HS-5 (cell line): Measurements from ENCODE around the gene SNAI3.

Source experiments
- DNase-seq: peaks from one replicate; pipeline ENCODE4 v3.0.0-alpha.2; 2012; ENCODE audit warnings: low read depth

The SNAI3 gene

GRCh38 chr16:88721815-88722755, 35.8 kb upstream of the SNAI3 start:
- no peak for DNase-seq

DNA sequence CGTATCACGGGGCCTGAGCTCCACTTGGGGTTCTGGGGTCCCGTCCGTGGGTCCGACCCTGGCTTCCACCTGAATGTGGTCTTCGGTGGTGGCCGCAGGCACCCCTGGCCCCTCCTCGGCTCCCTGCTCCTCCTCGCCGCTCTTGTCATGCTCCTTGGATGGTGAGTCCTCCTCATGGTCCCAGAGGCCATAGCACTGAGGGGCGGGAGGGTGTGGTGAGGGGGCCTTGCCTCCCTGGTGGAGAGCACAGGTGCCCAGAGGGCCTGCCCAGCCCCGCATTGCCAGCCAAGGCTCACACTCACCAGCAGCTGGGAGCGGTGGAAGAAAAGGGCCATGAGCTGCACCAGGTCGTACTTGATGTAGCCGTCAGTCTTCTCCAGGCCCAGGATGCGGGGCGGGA, 34.9 kb upstream of the SNAI3 start:
- DNase-seq, result no peak

DNA sequence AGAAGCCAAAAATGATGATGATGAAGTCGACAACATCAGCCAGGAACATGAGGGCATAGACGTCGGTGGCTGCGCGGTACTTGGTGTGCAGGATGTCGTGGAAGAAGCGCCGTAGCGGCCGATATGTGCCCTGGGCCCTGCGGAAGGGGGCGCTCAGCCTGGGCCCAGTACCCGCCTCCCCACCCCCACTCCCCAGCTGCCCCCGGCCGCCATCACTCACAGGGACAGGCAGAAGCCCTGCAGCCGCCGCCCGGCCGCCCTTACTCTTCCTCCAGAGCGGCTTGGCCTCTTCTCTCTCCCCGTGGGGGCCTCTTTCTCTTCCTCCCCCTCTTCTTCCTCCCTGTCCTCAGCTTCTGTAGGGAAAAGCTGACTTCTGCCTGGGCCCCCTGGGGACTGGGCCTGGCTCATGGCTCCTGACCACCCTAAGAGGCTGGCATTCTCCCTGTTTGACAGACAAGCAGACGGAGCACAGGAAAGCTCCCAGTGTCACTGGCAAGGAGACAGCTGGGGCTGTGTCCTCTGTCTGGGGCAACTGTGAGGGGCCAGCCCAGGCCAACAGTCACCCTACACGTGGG, 34.2 kb upstream of the SNAI3 start:
- DNase-seq, result no peak

DNA sequence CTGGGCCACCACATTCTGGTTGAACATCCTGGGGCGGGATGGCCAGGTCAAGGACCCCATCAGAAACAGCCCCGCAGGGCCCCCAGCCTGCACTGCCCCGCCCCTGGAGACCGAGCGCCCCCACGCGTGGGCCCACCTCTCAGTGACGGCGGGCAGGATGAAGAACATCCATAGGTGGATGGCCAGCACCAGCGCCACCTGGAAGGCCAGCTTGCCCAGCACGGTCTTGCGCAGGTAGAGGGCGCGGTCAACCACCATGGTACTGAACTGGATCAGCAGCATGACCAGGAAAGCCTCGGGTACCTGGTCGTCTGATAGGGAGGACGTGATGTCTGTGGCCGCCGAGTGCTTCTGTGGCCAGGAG, 33.6 kb upstream of the SNAI3 start:
- no peak for DNase-seq

DNA sequence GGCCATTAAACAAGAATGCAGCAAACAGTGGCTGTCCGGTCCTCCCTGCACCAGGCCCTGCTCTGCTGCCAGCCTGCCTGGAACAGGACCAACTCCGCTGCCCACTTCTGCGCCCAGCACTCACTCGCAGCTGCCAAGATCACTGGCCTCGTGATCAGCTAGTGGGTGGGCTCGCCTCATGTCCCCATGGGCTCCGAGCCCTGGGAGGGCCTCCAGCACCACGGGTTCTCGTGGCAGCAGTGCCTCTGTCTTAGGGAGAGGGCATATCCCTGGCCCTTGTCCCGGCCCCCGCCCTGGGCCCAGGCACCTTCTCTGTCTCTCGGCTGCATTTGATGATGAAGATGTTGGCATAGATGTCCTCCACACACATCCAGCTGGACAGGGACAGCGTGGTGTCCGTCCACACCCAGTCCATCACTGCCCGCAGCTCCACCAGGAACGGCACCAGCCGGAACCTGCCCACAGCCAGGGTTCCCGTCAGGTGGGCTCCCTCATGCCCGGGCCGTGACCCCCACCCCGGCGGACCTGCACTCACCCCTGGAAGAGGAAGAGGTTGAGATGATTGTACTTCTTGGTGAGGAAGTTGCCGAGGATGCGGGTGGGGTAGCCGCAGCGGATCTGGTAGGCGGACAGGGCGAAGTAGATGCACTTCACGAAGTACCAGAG, 33.1 kb upstream of the SNAI3 start:
- DNase-seq, result no peak

DNA sequence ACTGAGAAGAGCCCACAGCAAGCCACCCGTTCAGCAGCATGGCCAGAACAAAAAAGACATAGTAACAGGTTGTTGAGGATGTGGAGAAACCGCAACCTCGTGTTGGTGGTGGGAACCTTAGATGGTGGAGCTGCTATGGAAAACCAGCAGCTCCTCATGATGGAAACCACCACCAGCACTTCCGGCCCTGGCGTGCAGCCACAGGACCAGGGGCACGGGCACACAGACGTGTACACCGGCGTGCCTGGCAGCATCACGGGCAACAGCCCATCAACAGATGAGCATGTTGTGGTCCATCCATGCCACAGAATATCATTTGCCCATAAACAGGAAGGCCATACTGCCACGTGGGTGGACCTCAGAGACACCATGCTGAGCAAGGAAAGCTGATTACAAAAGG, 31.9 kb upstream of the SNAI3 start:
- no peak for DNase-seq

GRCh38 chr16:88716601-88717001, 30.3 kb upstream of the SNAI3 start:
- DNase-seq, result no peak

GRCh38 chr16:88716201-88716600, 29.9 kb upstream of the SNAI3 start:
- DNase-seq, result no peak

GRCh38 chr16:88715312-88716190, 29.2 kb upstream of the SNAI3 start:
- DNase-seq, result no peak

DNA sequence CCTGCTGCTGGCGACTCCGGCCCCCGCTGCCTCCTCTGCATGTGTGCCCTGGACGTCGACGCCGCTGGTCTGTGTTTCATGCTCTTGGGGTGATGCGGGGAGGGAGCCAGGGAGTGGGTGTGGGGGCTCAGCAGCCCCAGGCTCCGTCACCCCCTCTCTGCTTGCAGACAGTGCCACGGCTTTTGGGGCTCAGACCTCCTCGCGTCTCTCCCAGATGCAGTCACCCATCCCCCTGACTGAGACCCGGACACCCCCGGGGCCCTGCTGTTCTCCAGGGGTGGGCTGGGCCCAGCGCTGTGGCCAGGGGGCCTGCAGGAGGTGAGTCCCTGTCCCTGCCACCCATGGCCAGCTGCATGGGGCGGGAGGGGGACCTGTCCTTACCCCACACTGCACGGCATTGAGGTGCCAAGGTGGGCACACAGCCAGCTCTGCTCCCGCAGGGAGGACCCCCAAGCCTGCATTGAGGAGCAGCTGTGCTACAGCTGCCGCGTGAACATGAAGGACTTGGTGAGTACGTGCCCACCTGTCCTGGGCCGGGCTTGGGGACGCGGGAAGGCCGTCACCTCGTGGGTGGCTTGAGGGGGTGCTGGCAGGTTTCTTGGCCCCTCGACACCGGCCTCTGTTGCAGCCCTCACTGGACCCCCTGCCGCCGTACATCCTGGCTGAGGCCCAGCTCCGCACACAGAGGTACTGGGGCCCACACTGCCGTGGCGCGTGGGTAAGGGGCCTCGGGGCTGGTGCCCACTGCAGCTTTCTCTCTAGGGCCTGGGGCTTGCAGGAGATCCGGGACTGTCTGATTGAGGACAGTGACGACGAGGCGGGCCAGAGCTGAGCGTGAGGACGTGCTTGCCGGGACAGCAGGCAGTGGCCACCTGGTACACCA, 28.4 kb upstream of the SNAI3 start:
- DNase-seq, result no peak

DNA sequence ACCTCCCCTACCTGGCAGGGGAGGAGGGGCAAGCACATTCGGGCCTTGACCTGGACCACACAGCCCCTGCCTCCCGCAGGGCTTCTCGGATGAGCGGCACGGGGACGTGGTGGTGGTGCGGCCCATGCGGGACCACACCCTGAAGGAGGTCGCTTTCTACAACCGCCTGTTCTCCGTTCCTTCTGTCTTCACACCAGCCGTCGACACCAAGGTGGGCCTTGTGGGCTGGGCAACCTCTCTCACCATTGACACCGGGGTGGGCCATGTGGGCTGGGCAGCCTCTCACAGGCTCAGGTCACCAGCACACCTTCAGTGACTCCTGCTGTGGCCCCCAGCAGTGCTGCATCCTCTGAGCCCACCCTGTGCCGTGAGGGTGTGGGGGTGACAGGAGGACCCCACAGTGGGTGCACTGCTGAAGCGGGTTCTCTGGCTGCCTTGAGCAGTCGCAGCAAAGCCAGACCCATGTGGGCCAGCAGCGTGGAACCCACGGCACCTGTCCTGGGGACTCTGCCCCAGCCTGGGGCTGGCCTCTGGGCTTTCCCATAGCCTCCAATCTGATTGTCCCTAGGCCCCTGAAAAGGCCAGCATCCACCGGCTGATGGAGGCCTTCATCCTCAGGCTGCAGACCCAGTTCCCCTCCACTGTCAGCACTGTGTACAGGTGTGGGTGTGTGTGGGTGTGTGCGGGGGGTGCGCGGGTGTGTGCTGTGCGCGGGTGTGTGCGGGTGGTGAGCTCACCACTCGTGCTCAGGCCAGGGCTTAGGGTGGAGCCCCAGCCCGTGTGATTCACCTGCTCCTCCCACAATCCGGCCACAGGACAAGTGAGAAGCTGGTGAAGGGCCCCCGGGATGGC, 27.5 kb upstream of the SNAI3 start:
- no peak for DNase-seq

DNA sequence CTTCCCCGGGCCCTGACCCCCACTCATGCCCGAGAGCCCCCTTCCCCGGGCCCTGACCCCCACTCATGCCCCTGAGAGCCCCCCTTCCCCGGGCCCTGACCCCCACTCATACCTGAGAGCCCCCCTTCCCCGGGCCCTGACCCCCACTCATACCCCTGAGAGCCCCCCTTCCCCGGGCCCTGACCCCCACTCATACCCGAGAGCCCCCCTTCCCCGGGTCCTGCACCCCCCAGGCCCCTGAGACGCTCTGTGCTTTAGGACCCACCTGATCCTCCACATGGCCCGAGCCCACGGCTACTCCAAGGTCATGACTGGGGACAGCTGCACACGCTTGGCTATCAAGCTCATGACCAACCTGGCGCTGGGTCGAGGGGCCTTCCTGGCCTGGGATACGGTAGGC, 26.7 kb upstream of the SNAI3 start:
- no peak for DNase-seq

GRCh38 chr16:88712362-88712979, 26.2 kb upstream of the SNAI3 start:
- no peak for DNase-seq

GRCh38 chr16:88711750-88712340, 25.5 kb upstream of the SNAI3 start:
- DNase-seq, result no peak

- no peak for DNase-seq
Observed at GRCh38 chr16:88710556-88710955, 24.2 kb upstream of the SNAI3 start.

- DNase-seq, result no peak
Observed at GRCh38 chr16:88706965-88707826, 20.9 kb upstream of the SNAI3 start.

GRCh38 chr16:88706229-88706964, 20.1 kb upstream of the SNAI3 start, which contains the start of the genes CTU2 and RNF166:
TSS of gene CTU2 (plus strand) at chr16:88706503. CDS start at chr16:88706531, 28 bp downstream.
TSS of gene RNF166 (minus strand) at chr16:88706408. CDS start at chr16:88706325, 83 bp downstream.
- no peak for DNase-seq
